ENCODE results near the gene ERICH2.

ERICH2 gene

GRCh38 chr2:170842785-170843184 is 72.6 kb downstream of the ERICH2 start:
- no peak for DNase-seq (ENCODE audit: low read depth in 2 of 2)

- DNase-seq (ENCODE audit: low read depth in 2 of 2) = no peak
Observed at GRCh38 chr2:170843656-170844055, 73.5 kb downstream of the ERICH2 start.

- DNase-seq (ENCODE audit: low read depth in 2 of 2) = no peak
Observed at GRCh38 chr2:170845343-170845742, 75.2 kb downstream of the ERICH2 start.

GRCh38 chr2:170846314-170846713 is 76.1 kb downstream of the ERICH2 start:
- no peak for DNase-seq (ENCODE audit: low read depth in 2 of 2)

GRCh38 chr2:170847716-170848115 is 77.5 kb downstream of the ERICH2 start:
- no peak for DNase-seq (ENCODE audit: low read depth in 2 of 2)
